Activated CD4-positive, alpha-beta T cell treated with anti-CD3 and anti-CD28 coated beads, Interleukin-2, amount 50 U/mL, for 16 hours (primary cell): ENCODE measurements around the gene MED27.

Experiments used
- DNase-seq: peaks from one replicate; pipeline ENCODE4 v3.0.0-alpha.2; 2020

MED27 gene

DNA sequence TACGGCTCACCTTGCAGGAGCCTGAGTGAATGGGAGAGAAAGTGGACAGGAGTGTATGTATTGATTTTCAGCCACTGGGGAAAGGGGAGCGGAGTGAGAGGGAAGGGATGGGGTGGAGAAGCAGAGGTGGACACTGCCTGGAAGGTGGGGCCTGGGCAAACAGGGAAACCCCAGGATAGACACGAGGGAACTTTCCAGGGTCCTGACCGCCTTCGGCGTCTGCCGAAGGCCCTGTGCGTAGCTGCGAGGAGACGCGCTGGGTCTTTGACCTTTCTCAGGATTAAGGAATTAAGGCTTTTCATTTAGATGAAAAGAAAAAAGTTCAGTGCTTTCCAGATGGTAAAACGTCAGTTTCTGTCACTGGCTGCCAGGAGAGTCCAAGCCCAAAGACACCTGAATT lies 205.2 kb downstream of the MED27 start:
- no peak for DNase-seq

GRCh38 chr9:131873891-131874440 lies 205.7 kb downstream of the MED27 start:
- DNase-seq = no peak

- no peak for DNase-seq
These were observed 206.3 kb downstream of the MED27 start for GRCh38 chr9:131873335-131873734.

- DNase-seq = no peak
These were observed 207.0 kb downstream of the MED27 start for GRCh38 chr9:131872702-131873101.

DNA sequence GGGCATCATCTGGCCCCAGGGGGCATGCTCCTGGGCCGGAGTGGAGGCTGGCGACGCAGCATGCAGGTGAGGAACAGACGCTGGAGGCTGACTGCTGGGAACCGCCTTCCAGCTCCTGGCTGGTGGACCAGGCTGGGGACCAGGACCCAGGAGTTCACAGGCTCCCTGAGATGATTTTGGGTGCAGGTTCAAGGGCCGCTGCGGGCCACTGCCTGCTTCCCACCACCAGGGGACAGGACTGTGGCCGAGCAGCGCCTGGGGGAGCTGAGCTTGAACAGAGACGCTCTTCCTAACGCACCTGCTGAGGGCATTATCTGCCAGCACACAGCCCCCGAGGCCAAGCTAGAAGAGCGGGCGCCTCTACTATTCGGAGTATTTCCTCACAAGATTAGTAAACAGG lies 207.7 kb downstream of the MED27 start:
- DNase-seq = no peak

GRCh38 chr9:131870156-131870555 lies 209.5 kb downstream of the MED27 start:
- DNase-seq = no peak

GRCh38 chr9:131869348-131869747 lies 210.3 kb downstream of the MED27 start:
- no peak for DNase-seq

GRCh38 chr9:131868766-131869165 lies 210.9 kb downstream of the MED27 start:
- DNase-seq = no peak

DNA sequence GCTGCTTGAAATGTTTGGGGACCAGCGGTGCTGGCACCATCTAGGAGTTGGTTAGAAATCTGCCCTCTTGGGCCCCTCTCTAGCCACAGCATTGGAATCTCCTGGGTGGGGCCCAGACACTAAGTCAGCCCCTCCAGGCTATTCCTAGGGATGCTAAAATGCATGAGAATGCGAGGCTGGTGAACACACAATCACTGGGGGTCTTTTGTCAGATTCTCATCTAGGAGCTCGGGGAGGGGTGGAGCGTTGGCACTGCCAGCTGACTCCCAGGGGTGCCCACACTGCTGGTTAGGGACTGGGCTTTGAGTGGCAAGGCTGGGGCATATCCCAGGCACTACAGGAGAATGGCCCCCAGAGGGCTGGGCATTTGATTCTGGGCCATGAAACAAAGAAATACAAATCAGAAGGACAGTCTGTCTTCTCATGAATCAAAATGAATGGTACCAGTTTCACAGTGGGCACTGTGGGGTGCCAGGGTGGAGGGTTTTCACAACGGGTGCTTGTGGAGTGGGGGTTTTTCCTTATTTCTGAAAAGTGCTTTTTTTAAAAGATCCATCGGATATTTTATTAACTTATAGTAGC lies 212.0 kb downstream of the MED27 start:
- DNase-seq = no peak

DNA sequence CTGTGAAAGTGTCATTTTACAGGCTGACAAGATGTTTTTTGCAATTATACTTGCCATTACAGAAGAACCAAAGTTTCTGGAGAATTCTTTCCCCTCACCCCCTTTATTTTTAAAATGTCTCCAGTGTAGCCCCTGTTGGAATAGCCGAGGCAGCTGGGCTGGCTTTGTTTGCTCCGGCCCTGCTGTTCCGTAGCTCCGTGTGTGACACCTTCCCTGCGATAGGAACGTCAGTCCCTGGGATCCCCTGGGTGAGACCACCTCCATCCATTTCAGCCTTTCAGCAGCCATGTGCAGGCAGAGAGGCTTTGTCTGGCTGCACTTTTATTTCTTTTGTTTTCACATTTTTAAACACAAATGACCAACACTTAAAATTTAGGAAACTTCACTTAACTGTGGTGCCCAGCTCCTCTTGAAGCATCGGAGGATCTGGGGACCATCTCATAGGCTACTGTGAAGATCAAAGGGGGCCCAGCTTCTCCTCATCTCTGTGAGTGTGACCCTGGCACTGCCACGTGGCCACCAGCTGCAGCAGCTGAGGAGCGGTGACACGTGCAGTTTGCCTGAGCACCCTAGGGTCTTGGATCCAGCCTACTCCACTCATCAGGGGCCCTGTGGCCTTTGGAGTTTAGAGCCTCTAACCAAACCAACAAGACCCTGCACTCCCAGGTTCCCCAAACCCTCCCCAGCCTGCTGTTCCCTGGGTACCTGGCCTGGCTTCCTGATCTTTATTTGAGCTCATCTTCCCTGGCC lies 214.0 kb downstream of the MED27 start:
- DNase-seq = no peak

- DNase-seq = no peak
These were observed 215.1 kb downstream of the MED27 start for GRCh38 chr9:131864531-131864930.

GRCh38 chr9:131863306-131863896 lies 216.3 kb downstream of the MED27 start:
- no peak for DNase-seq

- no peak for DNase-seq
These were observed 217.4 kb downstream of the MED27 start for GRCh38 chr9:131862261-131862660.

DNA sequence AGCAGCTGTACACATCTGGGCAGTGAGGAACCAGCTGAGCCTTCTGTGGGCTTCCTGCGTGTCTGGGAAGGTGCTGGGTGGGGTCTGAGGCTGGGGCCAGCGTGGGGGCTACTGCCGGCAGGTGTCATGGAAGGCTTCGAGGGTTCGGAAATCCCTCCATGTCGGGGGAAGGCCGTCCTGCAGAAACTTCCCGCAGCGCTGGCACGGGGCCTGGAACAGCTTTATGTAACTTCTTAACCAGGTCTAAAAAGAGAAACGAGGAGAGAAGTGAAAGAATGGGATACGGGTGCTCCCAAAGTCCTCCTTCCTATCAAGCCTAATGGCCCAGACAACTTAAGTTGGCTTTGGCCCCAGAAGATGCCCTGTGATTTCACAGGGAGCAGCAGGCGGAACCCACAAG lies 219.2 kb downstream of the MED27 start:
- DNase-seq = no peak

GRCh38 chr9:131858147-131858546 lies 221.5 kb downstream of the MED27 start:
- DNase-seq = no peak

- DNase-seq = no peak
These were observed 223.6 kb downstream of the MED27 start for GRCh38 chr9:131856105-131856504.

- DNase-seq = no peak
These were observed 224.6 kb downstream of the MED27 start for GRCh38 chr9:131854896-131855613.

- DNase-seq = no peak
These were observed 225.3 kb downstream of the MED27 start for GRCh38 chr9:131854334-131854733.

DNA sequence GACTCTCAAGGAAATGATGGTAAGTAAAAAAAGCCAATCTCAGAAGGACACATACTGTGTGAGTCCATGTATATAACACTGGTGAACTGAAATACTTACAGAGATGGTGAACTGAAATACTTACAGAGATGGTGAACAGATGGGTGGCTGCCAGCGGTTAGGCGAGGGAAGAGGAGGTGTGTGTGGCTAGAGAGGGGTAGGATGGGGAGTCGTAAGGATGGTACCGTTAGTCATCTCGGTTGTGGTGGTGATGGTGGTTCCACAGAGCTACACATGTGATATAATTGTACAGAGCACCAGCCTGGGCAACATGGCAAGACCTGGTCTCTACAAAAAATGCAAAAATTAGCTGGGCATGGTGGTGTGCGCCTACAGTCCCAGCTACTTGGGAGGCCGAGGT lies 226.2 kb downstream of the MED27 start:
- DNase-seq = peak; percentile 51

DNA sequence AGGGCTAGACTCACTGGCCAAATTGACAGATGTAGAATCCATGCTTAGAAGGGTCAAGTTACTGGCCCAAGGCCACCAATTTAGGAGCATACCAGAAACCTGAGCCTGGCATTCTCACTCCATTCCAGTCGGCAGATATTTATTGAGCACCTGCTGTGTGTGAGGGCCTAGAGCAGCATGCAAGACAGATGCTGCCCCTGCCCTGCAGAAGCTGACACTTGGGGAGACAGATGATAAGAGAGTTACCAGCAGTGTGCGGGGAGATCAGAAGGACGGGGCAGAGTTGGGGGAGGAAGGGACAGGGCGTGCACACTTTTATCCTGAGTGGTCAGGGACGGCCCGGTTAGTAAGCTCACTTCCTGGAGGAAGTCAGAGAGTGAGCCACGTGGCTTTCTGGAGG lies 228.3 kb downstream of the MED27 start:
- no peak for DNase-seq

DNA sequence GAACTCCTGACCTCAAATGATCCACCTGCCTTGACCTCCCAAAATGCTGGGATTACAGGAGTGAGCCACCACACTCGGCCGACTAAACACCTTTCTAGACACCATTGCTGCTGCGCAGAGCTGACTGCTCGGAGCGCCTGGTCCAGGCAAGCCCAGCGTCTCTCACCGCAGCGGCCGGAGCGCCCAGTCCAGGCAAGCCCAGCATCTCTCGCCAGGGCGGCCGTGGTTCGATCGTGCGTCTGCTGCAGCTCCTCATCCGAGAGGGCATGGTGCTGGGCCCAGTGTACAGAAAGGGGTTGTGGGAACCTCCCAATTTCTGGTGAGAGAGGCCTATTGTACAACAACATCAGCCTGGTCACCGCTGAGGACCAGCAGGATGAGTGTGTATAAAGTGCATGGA lies 230.3 kb downstream of the MED27 start:
- DNase-seq = no peak

- no peak for DNase-seq
These were observed 231.0 kb downstream of the MED27 start for GRCh38 chr9:131848570-131849160.
